WI38 (cell line): Measurements from ENCODE around the gene LASP1.

ENCODE experiments used
- H3K4me3 ChIP-seq: 2 replicates; pipeline ENCODE4 v1.5.1; 2011; ENCODE audit warnings: low read depth, mild to moderate bottlenecking, control low read depth, low read length
- TF ChIP-seq, protein P1 (sequence below): IDR thresholded peaks from 2 replicates; pipeline ENCODE4 v1.5.1; 2012; ENCODE audit warnings: low read depth, mild to moderate bottlenecking, control low read depth, low read length

The LASP1 gene

GRCh38 chr17:38919316-38920078 is 49.6 kb downstream of the LASP1 start:
- no peak overlapping the region for H3K4me3 ChIP-seq
- TF ChIP-seq, protein P1, sequence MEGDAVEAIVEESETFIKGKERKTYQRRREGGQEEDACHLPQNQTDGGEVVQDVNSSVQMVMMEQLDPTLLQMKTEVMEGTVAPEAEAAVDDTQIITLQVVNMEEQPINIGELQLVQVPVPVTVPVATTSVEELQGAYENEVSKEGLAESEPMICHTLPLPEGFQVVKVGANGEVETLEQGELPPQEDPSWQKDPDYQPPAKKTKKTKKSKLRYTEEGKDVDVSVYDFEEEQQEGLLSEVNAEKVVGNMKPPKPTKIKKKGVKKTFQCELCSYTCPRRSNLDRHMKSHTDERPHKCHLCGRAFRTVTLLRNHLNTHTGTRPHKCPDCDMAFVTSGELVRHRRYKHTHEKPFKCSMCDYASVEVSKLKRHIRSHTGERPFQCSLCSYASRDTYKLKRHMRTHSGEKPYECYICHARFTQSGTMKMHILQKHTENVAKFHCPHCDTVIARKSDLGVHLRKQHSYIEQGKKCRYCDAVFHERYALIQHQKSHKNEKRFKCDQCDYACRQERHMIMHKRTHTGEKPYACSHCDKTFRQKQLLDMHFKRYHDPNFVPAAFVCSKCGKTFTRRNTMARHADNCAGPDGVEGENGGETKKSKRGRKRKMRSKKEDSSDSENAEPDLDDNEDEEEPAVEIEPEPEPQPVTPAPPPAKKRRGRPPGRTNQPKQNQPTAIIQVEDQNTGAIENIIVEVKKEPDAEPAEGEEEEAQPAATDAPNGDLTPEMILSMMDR = no peak

- no peak overlapping the region for H3K4me3 ChIP-seq
- TF ChIP-seq, protein P1 = no peak
Observed at GRCh38 chr17:38920374-38921291, 50.8 kb downstream of the LASP1 start.

DNA sequence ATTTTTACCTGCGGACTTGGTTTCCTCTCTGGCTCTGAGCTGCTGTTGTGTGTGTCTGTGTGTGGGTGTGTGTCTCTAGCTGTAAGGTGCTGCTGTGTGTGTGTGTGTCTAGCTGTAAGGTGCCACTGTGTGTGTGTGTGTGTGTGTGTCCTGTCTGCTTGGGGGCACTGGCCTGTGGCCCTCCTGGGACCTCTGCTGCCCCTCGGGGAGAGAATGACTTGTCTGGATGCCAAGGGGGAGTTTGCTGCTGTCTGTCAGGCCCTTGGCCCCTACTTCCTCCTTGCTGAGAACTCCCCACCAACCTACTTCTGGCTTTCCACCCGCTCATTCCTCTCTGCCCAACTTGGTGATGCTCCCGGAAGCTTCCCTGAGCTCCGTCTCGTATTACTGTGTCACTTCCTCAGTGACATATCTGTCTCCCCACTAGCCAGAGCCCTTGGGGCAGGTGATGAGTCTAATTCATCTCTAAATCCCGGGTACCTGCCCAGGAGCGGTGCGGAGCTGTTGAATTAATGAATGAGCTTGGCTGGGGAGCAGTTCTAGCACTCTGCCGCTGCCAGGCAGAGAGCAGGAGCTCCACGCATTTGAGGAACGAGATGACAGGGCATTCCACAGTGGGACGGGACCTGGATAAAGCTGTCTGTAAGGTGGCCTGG is 52.0 kb downstream of the LASP1 start:
- TF ChIP-seq, protein P1 = no peak

DNA sequence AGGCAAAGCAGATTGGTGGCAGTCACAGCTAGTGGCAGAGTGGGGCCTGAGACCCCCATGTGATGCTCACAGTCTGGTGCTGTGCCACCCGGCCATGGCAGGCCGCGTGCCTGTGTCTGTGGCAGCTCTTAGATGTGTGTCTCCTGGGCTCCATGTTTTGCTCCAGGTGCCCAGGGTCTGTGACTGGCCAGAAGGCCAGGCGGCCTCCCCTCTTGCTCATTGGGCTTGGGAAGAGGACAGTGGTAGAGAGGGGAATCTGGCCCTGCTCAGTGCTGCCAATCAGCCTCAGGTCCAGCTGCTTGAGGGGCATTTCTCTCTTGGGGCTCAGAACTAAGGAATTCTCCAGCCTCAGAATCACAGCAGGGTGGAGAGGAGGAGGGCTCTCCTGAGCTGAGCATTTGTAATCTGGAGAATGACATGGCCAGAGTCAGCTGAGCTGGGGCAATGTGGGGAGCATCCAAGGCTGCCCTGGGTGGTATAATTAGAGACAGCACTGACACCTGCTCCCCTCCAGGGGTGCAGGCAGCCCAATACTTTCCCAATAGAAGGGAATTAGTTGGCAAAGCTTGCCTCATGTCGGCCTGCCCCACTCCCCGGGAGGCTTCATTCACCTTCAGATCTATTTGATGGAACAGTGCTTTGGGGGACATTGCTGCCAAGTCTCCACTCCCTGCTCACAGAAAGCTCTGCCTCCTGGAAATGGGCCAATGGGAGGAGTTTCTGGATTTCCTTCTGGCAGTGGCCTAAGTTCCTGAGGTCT is 52.9 kb downstream of the LASP1 start:
- TF ChIP-seq, protein P1 = no peak
- no peak overlapping the region for H3K4me3 ChIP-seq

More for the DNA sequence above, 52.0 kb downstream of the LASP1 start:
- H3K4me3 ChIP-seq = no peak overlapping the region

GRCh38 chr17:38925263-38925995 is 55.6 kb downstream of the LASP1 start, which contains the start of gene LASP1NB:
Gene LASP1NB, plus strand, starts transcription at chr17:38925614.
- H3K4me3 ChIP-seq = peak within 1 kb of the TSS; percentile 37
- TF ChIP-seq, protein P1 = no peak
